H1 (cell line): ENCODE results near the gene AGAP1.

Source experiments
- BACH1 ChIP-seq: IDR thresholded peaks from 2 replicates; pipeline ENCODE4 v1.6.1; 2012; ENCODE audit warnings: low read length, improper control_type of control experiment
- BRCA1 ChIP-seq: IDR thresholded peaks from 2 replicates; pipeline ENCODE4 v1.6.1; 2012; ENCODE audit warnings: low read depth, low read length, improper control_type of control experiment
- CBX8 ChIP-seq: fragments of 300-800, 300-1000 bp; sonication (generic); IDR thresholded peaks from 2 replicates; pipeline ENCODE4 v1.7.1; 2016; ENCODE audit warnings: low read depth, low read length, borderline replicate concordance
- CEBPB ChIP-seq: IDR thresholded peaks from 2 replicates; pipeline ENCODE4 v1.6.1; 2012; ENCODE audit warnings: low read depth, low read length
- CHD1 ChIP-seq: IDR thresholded peaks from 2 replicates; pipeline ENCODE4 v1.6.1; 2012; ENCODE audit warnings: low read depth, low read length, improper control_type of control experiment
- EZH2 ChIP-seq: fragments of 200-600 bp; sonication (generic); IDR thresholded peaks from 2 replicates; pipeline ENCODE4 v1.7.1; 2012; ENCODE audit warnings: low read depth, mild to moderate bottlenecking, moderate library complexity, low read length, inconsistent platforms; ENCODE audit not compliant: severe bottlenecking
- POLR2AphosphoS5 ChIP-seq: IDR thresholded peaks from 2 replicates; pipeline ENCODE4 v1.6.1; 2011; ENCODE audit warnings: low read depth, low read length
- SP4 ChIP-seq: IDR thresholded peaks from 2 replicates; pipeline ENCODE4 v1.6.1; 2012; ENCODE audit warnings: low read length, inconsistent platforms
- TAF1 ChIP-seq: IDR thresholded peaks from 2 replicates; pipeline ENCODE4 v1.6.1; 2011; ENCODE audit warnings: mild to moderate bottlenecking, low read depth, low read length
- TF ChIP-seq, protein P1 (sequence below), 3 experiments: IDR thresholded peaks; 1 replicate in 2 of 3; 2 replicates in 1 of 3; pipeline versions ENCODE4 v1.5.1 to v1.6.1; 2011; ENCODE audit warnings: low read length in 3 of 3, mild to moderate bottlenecking in 3 of 3, inconsistent platforms in 2 of 3, low read depth in 1 of 3, moderate library complexity in 1 of 3; ENCODE audit not compliant: insufficient read depth in 1 of 3; ENCODE audit errors: control extremely low read depth in 1 of 3
- TF ChIP-seq, protein P2 (sequence below): IDR thresholded peaks from 2 replicates; pipeline ENCODE4 v1.6.1; 2012; ENCODE audit warnings: inconsistent platforms

DNA sequence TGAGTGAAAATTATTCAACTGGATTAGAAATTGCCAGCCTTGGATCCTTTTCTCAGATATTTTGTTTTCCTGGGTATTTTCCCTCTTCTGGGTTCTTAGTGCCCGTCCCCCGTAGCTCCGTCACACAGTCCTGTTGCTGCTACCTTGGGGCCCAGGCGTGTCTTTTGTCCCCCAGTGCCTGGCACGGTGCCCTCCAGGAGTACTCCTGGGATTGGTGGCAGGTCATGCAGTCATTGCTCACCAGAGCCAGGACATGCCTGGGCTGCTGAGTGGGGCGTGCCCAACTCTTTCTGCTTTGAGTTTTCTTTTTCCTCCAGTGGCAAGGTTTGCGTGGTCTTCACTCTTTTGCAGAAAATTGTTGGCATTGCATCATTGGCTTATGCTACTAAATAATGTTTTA is 275.2 kb downstream of the AGAP1 start:
- TF ChIP-seq, protein P1, sequence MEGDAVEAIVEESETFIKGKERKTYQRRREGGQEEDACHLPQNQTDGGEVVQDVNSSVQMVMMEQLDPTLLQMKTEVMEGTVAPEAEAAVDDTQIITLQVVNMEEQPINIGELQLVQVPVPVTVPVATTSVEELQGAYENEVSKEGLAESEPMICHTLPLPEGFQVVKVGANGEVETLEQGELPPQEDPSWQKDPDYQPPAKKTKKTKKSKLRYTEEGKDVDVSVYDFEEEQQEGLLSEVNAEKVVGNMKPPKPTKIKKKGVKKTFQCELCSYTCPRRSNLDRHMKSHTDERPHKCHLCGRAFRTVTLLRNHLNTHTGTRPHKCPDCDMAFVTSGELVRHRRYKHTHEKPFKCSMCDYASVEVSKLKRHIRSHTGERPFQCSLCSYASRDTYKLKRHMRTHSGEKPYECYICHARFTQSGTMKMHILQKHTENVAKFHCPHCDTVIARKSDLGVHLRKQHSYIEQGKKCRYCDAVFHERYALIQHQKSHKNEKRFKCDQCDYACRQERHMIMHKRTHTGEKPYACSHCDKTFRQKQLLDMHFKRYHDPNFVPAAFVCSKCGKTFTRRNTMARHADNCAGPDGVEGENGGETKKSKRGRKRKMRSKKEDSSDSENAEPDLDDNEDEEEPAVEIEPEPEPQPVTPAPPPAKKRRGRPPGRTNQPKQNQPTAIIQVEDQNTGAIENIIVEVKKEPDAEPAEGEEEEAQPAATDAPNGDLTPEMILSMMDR (IDR thresholded peaks at IDR 0.05; ENCODE audit: control extremely low read depth in 1 of 3, insufficient read depth in 1 of 3, low read depth in 1 of 3, low read length in 3 of 3): no peak
- TF ChIP-seq, protein P2, sequence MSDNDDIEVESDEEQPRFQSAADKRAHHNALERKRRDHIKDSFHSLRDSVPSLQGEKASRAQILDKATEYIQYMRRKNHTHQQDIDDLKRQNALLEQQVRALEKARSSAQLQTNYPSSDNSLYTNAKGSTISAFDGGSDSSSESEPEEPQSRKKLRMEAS: no peak
- TF ChIP-seq POLR2AphosphoS5: no peak
- TF ChIP-seq EZH2: no peak
- no peak for TF ChIP-seq CEBPB
- TF ChIP-seq CHD1: no peak
- no peak for TF ChIP-seq BRCA1
- TF ChIP-seq BACH1: no peak
- no peak for TF ChIP-seq SP4
- TF ChIP-seq TAF1: no peak
- no peak for TF ChIP-seq CBX8
